Stimulated activated CD4-positive, alpha-beta T cell treated with anti-CD3 and anti-CD28 coated beads, Interleukin-4, amount 100 ng/mL, for 48 hours (primary cell): ENCODE data around the gene ATIC.
"Not testable (repeated sequence)": the region's sequence is repeated elsewhere in the genome, so short reads cannot be mapped to it uniquely, and the experiment has no call there.

Experiments
- DNase-seq, 2 donors: peaks; one replicate each; pipeline ENCODE4 v3.0.0-alpha.2; 2020; ENCODE audit warnings: low read depth in 2 of 2

The ATIC gene

DNA sequence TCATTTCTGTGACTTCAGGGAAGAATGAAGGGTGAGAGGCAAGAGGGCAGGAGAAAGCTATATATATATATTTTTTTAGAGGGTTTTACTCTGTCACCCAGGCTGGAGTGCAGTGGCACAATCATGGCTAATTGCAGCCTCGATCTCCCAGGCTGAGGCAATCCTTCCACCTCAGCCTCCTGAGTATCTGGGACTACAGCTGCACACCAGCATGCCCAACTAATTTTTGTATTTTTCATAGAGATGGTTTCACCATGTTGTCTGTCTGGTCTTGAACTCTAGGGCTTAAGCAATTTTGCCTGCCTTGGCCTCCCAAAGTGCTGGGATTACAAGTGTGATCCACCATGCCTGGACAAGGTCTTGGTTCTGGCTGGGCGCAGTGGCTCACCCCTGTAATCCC is 3.4 kb downstream of the ATIC start:
- no peak for DNase-seq

DNA sequence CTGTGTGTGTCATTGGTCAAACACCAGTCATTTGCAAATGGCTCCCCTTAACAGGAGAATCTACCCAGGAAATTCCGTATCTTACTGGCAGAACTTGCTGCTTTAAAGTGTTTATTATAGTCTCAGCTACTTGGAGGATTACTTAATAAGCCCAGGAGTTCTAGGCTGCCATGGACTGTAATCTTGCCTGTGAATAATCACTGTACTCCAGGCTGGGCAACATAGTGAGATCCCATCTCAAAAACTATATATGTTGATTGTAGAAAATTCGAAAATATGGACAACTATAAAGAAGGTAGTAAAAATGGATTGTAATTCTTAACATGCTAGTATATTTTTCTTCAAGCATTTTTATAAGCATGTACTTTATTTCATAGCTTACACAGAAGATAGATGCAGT is 4.5 kb downstream of the ATIC start:
- DNase-seq, result no peak

DNA sequence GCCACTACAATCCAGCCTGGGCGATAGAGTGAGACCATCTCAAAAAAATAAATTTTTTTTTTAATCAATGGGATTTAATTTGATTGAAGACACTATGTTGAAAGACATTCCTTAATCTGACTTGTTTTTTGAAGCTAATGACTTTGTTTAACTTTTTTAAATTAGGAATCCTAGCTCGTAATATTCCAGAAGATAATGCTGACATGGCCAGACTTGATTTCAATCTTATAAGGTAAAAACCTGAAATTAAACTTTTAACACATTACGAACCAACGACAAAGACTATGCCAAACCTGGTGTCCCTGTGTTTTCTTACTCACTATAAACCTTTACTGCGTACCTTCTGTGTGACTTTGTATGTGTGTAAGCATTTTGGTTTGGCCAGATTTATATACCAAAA is 7.6 kb downstream of the ATIC start:
- no peak for DNase-seq

DNA sequence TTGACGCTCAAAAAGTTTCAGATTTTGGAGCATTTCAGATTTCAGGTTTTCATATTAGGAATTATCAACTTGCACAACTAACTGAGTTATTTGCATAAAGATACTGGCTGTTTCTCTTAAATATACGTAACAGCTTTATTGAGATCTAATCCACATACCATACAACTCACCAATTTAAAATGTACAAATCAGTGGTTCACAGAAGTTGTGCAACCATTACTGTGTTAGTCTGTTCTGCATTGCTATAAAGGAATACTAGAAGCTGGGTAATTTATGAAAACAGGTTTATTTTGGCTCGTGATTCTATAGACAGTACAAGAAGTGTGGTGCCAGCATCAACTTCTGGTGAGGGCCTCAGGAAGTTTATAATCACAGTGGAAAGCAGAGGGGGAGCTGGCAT is 8.2 kb downstream of the ATIC start:
- no peak for DNase-seq

DNA sequence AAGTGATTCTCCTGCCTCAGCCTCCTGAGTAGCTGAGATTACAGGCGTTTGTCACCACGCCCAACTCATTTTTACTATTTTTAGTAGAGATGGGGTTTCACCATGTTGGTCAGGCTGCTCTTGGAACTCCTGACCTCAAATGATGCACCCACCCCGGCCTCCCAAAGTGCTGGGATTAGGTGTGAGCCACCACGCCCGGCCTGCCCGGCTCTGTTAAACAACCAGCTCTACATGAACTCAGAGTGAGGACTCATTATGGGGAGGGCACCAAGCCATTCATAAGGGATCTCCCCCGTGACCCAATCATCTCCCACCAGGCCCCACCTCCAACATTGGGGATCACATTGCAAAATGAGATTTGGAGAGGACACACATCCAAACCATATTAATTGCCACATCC is 8.8 kb downstream of the ATIC start:
- no peak for DNase-seq

DNA sequence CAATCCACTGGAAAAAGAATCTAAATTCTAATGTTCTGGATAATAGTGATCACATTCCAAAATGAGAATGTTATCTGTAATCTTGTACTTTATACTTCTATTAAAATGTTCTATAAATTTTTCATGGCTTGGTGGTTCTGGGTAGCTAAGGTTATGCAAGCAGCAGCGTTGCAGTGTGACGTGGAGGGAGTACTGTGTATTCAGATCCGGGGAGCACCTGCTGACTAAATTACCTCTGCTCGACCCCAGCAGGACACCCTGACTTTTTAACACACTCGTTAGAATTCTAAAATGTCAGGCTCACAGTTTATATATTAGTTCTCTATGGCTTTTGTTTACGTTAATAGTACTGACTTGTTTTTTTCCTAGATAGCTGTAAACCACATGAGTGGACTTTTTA is 13.0 kb downstream of the ATIC start:
- DNase-seq, result no peak

DNA sequence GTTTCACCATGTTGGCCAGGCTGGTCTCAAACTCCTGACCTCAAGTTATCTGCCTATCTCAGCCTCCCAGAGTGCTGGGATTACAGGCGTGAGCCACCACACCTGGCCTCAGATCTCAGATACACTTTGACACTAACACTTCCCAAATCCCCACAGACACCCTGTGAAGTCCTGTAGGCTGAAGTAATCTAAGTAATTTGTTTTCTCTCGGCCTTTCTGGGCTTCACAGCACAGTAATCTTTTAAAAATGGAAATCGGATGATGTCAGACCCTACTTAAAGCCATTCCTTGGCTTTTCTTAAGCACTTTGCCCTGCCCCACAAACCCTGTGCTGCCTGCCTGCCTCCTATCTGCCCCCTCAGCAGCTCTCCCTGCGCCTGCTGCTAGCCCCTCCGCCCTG is 16.2 kb downstream of the ATIC start:
- DNase-seq, result no peak

DNA sequence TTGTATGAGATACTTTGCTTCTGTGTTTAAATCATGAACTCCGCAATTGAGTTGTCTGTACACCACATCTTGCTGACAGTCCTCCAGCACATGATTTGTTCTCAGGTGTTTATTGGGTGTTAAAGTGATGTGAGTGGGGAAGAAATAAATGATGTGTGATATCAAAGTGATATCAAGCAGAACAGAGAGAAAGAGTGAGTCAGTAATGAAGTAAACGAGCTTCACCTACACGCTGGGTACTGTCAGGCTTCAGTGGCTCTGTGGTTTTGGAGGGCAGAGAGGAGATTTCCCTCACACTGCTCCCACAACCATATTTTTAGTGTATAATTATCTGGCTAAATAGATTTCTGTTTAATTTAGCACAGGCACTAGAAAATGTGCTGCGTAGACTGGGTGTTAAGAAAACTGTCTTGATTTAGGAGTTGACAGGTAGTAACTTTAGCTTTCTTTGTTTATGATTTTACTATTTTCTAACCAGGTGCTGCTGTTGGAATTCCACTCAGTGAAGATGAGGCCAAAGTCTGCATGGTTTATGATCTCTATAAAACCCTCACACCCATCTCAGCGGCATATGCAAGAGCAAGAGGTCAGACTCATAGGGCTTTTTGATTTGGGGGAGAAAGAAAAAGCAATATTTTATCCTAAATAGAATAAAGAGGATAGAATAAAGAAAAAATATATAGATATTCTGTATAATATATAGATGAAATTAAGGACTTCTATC is 21.2 kb downstream of the ATIC start:
- no peak for DNase-seq

DNA sequence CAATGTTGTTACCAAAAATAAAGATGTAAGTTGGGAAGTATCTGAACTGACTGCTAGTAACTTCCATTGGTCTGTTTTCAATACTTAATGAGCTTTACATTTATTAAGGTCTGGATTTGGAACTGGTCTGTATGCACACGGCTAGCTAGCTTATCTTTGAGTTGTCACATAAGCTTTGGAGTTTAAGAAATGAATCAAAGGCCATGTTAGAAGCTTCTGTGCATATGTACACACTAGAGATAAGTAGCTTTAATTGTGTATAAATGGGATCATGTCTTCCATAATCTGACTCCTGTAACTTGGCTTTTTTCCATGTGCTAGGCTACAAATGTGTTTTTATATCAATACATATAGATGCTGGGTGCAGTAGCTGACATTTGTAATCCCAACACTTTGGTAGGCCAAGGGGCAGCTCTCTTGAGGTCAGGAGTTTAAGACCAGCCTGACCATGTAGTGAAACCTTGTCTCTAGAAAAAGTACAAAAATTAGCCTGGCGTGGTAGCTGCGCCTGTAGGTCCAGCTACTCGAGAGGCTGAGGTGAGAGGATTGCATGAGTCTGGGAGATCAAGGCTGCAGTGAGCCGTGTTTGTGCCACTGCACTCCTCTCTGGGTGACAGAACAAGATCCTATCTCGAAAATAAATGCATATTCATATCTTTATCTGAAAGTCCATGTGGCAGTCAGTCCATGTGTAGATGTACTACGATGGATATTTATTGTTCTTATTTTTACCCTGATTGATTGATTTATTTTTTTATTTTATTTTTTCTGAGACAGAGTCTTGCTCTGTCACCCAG is 27.2 kb downstream of the ATIC start:
- no peak for DNase-seq

DNA sequence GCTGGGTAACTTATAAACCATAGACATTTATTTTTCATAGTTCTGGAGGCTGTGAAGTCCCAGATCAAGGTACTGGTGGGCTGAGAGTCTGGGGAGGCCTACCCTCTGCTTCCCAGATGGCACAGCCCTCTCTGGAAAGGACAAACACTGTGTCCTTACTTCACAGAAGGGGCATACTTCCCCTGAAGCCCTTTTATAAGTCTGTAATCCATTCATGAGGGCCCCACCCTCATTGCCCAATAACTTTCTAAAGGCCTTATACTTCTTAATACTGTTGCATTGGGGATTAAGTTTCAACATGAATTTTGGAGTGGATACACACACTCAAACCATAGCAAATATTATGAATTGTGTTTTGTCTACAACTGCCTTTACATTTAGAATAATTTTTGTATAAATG is 36.0 kb downstream of the ATIC start:
- DNase-seq, result no peak

DNA sequence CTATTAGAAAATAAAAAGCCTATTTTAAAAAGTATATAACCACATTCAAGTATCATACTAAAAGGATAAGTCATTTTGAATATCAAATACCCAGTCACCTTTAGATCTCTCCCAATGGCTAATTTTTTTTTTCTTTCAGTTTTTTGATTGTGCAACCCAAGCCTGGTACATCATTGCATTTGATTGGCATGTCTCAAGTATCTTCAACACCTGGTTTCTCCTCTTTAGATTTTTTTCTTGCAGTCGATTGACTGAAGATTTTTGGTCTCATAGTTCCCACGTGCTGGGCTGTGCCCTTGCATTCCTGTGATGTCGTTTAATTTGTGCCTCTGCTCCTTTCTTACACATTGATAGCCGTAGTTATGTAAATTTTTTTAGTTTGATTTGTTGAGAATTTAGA is 40.7 kb downstream of the ATIC start:
- no peak for DNase-seq

DNA sequence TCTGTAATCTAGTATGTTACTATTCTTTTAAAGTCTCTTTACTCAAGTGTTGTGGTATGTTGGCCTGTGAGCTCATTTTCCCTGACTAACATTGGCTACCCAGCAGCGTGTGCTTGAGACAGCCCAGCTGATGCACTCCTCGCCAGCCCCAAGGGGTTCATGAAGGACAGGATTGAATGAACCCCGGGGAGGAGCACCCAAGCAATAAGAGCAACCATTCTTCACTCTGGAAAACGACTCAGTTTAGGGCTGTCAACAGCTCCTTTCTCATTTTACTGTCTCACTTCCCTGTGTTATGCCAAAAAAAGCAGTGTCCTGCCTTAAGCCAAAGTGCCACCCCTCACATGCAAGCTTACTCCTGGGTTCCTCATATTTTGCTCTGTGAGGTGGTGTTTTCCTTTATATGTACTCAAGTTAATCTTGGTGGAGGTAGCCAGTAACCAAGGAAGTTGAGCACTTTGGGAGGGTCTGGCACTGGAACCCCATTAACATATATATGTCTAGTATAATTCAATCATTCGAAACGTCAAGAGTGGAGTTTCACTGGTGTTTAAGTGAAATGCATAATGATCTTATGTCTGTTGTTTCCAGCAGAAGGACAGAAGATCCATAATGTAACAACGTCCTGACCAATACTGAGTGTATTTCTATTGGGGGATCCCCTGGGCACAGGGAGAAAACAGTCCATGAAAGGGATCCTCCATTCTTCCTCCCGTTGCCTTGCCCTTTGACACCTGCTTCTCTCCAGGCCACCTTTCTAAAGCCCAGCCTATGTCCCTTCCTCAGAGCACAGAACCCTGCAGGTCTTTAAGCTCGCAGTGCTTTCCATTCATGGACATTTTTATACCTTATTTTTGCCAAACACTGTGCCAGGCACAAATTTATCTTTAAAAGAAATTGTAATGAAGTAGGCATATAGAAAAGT is 43.2 kb downstream of the ATIC start:
- DNase-seq, result no peak

DNA sequence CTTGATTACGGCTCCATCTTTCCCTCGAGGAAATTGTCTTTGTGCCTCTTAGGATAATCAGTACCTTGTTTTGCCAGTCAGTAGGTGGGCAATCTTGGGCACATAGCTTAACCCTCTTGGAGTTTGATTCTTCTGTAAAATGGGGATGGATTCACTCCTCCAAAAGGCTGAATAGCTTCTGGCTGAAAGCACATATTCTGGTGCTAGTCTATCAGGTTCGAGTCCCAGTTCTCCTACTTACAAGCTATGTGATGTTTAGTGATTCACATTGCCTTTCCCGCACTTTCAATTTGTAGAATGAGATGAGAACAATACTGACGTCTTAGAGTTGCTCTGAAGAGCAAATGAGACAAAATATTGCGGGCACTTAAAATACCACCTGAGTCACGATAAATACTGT is 43.9 kb downstream of the ATIC start:
- DNase-seq, result no peak

DNA sequence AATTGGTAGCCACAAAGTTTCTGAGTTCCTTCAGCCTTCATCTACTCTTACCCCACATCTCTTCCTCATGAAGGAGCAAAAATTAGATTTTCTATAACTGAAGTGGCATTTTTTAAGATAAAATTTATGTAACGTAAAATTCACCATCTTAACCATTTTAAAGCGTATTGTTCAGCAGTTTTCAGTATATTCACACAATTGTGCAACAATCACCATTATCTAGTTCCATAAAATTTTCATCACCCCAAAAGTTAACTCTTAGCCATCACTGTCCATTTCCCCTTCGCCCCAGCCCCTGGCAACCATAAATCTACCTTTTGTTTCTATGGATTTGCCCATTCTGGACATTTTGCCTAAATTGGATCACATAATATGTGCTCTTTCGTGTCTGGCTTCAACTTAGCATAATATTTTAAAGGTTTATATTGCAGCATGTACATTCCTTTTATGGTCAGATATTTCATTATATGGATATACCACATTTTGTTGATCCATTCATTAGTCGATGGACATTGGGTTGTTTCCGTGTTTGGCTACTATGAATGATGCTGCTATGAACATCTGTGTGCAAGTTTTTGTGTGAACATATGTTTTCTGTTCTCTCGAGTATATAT is 44.6 kb downstream of the ATIC start:
- DNase-seq, result no peak

DNA sequence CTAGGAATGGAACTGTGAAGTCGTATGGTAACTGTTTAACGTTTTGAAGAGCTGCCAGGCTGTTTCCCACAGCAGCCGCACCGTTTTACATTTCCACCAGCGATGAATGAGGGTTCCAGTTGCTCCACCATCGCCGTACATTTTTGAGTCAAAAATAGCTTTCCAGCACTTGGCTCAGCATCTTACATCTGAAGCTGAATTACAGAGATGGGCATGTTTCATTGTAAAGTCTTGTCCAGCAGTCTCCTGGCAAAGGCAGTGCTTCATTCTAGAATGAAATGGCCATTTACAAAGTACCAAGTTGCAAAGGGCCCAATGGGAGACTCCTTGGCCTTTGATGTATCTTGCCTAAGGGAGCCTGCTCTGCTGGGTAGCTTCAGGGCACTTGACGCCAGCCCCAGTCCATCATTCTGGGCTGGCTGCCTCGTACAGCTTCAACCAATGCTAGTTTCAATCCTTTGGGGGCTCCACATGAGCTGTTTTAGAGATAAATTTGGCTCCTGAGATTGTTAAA is 45.1 kb downstream of the ATIC start:
- DNase-seq, result no peak

DNA sequence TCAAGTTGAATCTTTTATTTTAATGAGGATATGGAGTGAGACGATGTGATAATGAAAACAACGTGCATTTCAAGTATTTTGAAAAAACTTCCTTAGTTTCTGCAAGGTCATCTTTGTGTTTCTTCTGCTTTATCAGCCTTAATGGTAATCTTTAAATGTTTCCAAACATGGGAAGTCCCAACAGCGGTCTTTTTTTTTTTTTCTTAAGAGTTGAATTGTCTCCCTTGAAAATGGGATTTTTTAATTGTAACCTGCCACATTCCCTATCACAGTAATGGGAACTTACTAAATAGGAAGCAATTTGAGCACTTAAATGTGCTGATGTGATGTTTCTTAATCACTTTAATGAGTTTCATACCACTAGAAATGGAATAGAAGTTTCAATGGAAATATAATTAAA is 45.8 kb downstream of the ATIC start:
- no peak for DNase-seq

DNA sequence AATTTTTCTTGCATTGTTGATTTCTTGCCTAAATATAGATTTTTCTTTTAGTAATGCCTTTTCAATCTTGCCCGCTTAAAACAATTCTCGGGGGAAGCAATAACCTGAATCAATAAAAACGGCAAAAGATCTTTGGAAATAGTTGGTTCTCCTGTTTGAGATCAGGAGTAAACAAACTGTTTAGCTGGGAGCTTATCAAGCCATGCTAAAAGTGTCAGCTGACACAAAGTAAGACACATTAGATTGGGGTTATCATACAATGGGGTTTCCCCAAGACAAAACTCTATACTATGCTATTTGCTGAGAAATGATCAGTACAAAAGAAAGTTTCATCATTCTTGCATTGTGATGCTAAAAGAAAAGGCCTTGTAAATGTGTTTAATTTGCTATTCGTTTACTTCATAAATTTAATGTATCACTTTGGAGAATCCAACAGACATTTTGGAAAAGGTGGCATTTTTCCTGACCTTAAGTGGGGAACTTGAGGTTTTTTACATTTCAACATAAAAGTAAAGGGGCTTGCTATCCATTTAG is 46.5 kb downstream of the ATIC start:
- DNase-seq, result no peak

DNA sequence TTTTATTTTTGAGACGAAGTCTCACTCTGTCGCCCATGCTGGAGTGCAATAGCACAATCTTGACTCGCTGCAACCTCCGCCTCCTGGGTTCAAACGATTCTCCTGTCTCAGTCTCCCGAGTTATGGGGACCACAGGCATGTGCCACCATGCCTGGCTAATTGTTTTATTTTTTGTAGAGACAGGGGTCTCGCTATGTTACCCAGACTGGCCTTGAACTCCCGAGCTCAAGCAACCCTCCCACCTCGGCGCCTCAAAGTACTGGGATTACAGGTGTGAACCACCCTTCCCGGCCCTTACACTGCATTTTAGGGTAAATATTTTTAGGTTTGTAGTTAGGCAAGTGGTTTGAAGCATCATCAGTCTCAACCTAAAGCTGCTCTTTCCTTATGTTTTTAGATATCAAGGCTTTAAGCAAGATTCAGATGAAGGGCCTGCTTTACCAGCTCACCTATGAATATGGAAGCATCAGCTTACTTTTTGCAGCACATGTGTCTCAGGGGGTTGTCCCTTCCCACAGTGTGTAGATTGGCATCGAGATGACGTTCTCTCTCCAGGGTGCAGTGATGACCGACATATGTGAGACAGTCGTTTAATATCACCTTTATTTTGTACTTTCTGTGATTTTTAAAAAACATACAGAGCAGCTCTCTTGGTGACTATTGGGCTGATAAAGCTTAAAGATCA is 47.2 kb downstream of the ATIC start:
- DNase-seq, result no peak

DNA sequence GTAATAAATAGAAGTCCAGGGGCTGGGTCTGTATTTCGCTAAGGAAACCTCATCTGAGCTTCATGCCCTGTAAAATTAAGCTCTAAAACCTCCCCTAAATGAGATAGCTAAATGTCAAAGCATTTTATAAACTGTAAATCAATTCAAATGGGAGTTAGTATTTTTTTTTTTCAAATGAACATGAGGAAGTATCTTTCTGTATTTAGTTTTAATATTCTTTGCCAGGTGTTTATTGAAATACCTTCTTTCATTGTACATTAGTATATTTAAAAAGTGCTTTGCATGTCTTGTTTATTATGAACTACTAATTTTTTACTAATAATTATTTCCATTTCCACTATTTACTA is 47.7 kb downstream of the ATIC start:
- DNase-seq, result no peak

DNA sequence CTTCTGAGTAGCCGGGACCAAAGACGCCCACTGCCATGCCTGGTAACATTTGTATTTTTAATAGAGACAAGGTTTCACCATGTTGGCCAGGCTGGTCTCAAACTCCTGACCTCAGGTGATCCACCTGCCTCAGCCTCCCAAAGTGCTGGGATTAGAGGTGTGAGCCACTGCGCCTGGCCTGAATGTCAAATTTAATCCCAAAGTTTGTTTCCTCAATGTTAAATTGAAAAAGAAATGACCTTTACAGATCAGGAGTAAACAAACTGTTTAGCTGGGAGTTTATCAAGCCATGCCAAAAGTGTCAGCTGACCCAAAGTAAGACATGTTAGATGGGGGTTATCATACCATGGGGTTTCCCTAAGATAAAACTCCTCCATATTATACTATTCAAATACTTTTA is 48.2 kb downstream of the ATIC start:
- DNase-seq, result not testable (repeated sequence)

DNA sequence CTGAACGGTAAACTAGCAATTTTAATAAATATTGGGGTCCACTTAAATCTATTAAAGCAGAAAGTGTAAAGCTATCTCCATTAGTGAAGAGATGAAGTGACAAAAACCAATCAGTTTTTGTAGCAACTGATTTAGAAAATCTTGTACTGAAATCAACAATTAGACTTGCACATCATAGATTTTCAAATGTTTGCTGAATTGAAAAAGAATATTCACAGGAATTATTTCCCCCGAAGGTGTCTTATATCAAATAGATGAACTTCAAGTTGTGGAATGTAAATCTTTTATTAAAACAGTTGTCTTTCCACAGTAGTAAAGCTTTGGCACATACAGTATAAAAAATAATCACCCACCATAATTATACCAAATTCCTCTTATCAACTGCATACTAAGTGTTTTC is 48.7 kb downstream of the ATIC start:
- no peak for DNase-seq
